ENCODE results near the gene ARMC7.
"Not testable (repeated sequence)": the region's sequence is repeated elsewhere in the genome, so short reads cannot be mapped to it uniquely, and the experiment has no call there.

ARMC7 gene

DNA sequence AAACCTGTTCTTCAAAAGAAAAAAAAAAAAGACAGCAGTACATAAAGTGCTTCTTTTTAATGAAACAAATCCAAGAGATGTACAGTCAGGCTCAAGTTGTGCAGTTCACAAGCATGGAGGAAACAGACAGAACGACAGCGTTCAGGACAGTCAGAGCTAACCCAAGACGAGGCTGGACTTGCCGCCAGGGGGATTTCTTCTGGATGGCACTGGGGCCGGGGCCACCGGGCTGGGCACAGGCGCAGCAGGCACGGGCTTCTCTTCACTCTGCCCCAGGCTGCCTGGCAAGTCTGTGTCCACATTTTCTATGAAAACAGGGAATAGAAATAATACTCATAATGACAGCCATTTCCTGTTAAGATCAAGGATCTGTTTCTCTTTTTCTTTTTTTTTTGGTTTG, 26.2 kb downstream of the ARMC7 start:
- no peak overlapping the region for H3K9ac ChIP-seq (ENCODE audit: low read depth, low read length, poor library complexity, severe bottlenecking)
- H4K20me1 ChIP-seq (ENCODE audit: insufficient read depth, low read length, poor library complexity, severe bottlenecking), result peaks cover 37% of the 10 kb centered on the region
- no peaks in the 10 kb centered on the region for H3K27me3 ChIP-seq (ENCODE audit: insufficient read depth, low read length, poor library complexity, severe bottlenecking)
- H3K9me2 ChIP-seq (replicated peaks; ENCODE audit: low read depth, low read length), result no peaks in the 10 kb centered on the region
- H3K4me1 ChIP-seq (ENCODE audit: insufficient read depth, low read length, poor library complexity, severe bottlenecking), result peaks cover 17% of the 10 kb centered on the region
- H3K36me3 ChIP-seq (ENCODE audit: insufficient read depth, low read length), result peaks cover 49% of the 10 kb centered on the region; the same call in 1 of the 2 replicates
- H3K4me2 ChIP-seq (ENCODE audit: low read depth, low read length, poor library complexity, severe bottlenecking), result no peak overlapping the region
- H3K4me3 ChIP-seq (ENCODE audit: low read length, poor library complexity, severe bottlenecking), result no peak overlapping the region
- no peak overlapping the region for H2AFZ ChIP-seq (ENCODE audit: low read length)
- TF ChIP-seq CTCF (conservative IDR thresholded peaks at IDR 0.05; ENCODE audit: low read length) (no peak), EZH2phosphoT487 (IDR thresholded peaks at IDR 0.05; ENCODE audit: borderline replicate concordance) (no peak)
- H3K9me3 ChIP-seq (ENCODE audit: insufficient read depth, low read depth, low read length), result no peaks in the 10 kb centered on the region
- peaks cover 24% of the 10 kb centered on the region; the same call in 1 of the 2 replicates for H3F3A ChIP-seq (ENCODE audit: low read depth)
- H3K79me2 ChIP-seq (ENCODE audit: insufficient read depth, low read length), result peaks cover 66% of the 10 kb centered on the region

GRCh38 chr17:75137762-75138161, 28.0 kb downstream of the ARMC7 start:
- H3K4me1 ChIP-seq (ENCODE audit: insufficient read depth, low read length, poor library complexity, severe bottlenecking), result peaks cover 21% of the 10 kb centered on the region

GRCh38 chr17:75138519-75138918, 28.8 kb downstream of the ARMC7 start:
- Histone ChIP-seq H3K36me3 (ENCODE audit: insufficient read depth, low read length) (peaks cover 70% of the 10 kb centered on the region; the same call in 1 of the 2 replicates), H3F3A (ENCODE audit: low read depth) (peaks cover 29% of the 10 kb centered on the region; the same call in 1 of the 2 replicates)

More at GRCh38 chr17:75137762-75138161, 28.0 kb downstream of the ARMC7 start:
- H3K9ac ChIP-seq (ENCODE audit: low read depth, low read length, poor library complexity, severe bottlenecking); H3K9me3 ChIP-seq (ENCODE audit: insufficient read depth, low read depth, low read length); H2AFZ ChIP-seq (ENCODE audit: low read length); H3K4me2 ChIP-seq (ENCODE audit: low read depth, low read length, poor library complexity, severe bottlenecking); H3K9me2 ChIP-seq (replicated peaks; ENCODE audit: low read depth, low read length); H3K27me3 ChIP-seq (ENCODE audit: insufficient read depth, low read length, poor library complexity, severe bottlenecking); H3K4me3 ChIP-seq (ENCODE audit: low read length, poor library complexity, severe bottlenecking): not testable (repeated sequence)
- peaks cover 37% of the 10 kb centered on the region for H4K20me1 ChIP-seq (ENCODE audit: insufficient read depth, low read length, poor library complexity, severe bottlenecking)
- H3F3A ChIP-seq (ENCODE audit: low read depth), result peaks cover 32% of the 10 kb centered on the region; the same call in 1 of the 2 replicates
- peaks cover 72% of the 10 kb centered on the region for H3K79me2 ChIP-seq (ENCODE audit: insufficient read depth, low read length)
- H3K36me3 ChIP-seq (ENCODE audit: insufficient read depth, low read length), result peaks cover 63% of the 10 kb centered on the region; the same call in 1 of the 2 replicates

More at GRCh38 chr17:75138519-75138918, 28.8 kb downstream of the ARMC7 start:
- no peak overlapping the region for H2AFZ ChIP-seq (ENCODE audit: low read length)
- TF ChIP-seq CTCF (conservative IDR thresholded peaks at IDR 0.05; ENCODE audit: low read length), result no peak
- no peak for TF ChIP-seq EZH2phosphoT487 (IDR thresholded peaks at IDR 0.05; ENCODE audit: borderline replicate concordance)
- no peaks in the 10 kb centered on the region for H3K27me3 ChIP-seq (ENCODE audit: insufficient read depth, low read length, poor library complexity, severe bottlenecking)
- H3K9ac ChIP-seq (ENCODE audit: low read depth, low read length, poor library complexity, severe bottlenecking), result no peak overlapping the region
- no peaks in the 10 kb centered on the region for H3K9me3 ChIP-seq (ENCODE audit: insufficient read depth, low read depth, low read length)
- H3K79me2 ChIP-seq (ENCODE audit: insufficient read depth, low read length), result peaks cover 74% of the 10 kb centered on the region
- H3K9me2 ChIP-seq (replicated peaks; ENCODE audit: low read depth, low read length), result no peaks in the 10 kb centered on the region
- peaks cover 42% of the 10 kb centered on the region for H4K20me1 ChIP-seq (ENCODE audit: insufficient read depth, low read length, poor library complexity, severe bottlenecking)
- H3K4me2 ChIP-seq (ENCODE audit: low read depth, low read length, poor library complexity, severe bottlenecking), result no peak overlapping the region
- H3K4me1 ChIP-seq (ENCODE audit: insufficient read depth, low read length, poor library complexity, severe bottlenecking), result peaks cover 21% of the 10 kb centered on the region
- no peak overlapping the region for H3K4me3 ChIP-seq (ENCODE audit: low read length, poor library complexity, severe bottlenecking)
